HL-60/S4 (cell line): Measurements from ENCODE around the gene ARHGAP33.
"Not testable (repeated sequence)": the region's sequence is repeated elsewhere in the genome, so short reads cannot be mapped to it uniquely, and the experiment has no call there.

Experiments
- in situ Hi-C: fragments of 300-500 bp; cut with MboI; formaldehyde crosslinking; loops from 2 replicates; pipeline ENCODE4 v1.14.3; 2022; ENCODE audit warnings: low sequenced_read_pairs

The ARHGAP33 gene

GRCh38 chr19:35822579-35822978 lies 47.2 kb downstream of the ARHGAP33 start:
- in situ Hi-C loops = no loop called here

- in situ Hi-C loops = no loop called here
Observed at GRCh38 chr19:35824150-35824549, 48.8 kb downstream of the ARHGAP33 start.

GRCh38 chr19:35828692-35829301 lies 53.4 kb downstream of the ARHGAP33 start:
- in situ Hi-C loops = no loop called here

GRCh38 chr19:35830986-35831385 lies 55.6 kb downstream of the ARHGAP33 start:
- in situ Hi-C loops = no loop called here

- in situ Hi-C loops = no loop called here
Observed at GRCh38 chr19:35832054-35832453, 56.7 kb downstream of the ARHGAP33 start.

GRCh38 chr19:35833972-35834371 lies 58.6 kb downstream of the ARHGAP33 start:
- in situ Hi-C loops = no loop called here

- in situ Hi-C loops = not testable (repeated sequence)
Observed at GRCh38 chr19:35836096-35836495, 60.7 kb downstream of the ARHGAP33 start.
